Cardiac fibroblast (primary cell): Measurements from ENCODE around the gene KLK14.

Experiments
- DNase-seq, 2 donors: peaks; one replicate each; pipeline versions ENCODE4 v3.0.0 to v3.0.0-alpha.2; 2010; ENCODE audit warnings: low read depth in 2 of 2
- H3K4me3 ChIP-seq, 2 donors: replicated peaks in 1 of 2; 1 replicate in 1 of 2; 2 replicates in 1 of 2; pipeline ENCODE4 v1.5.1; 2011; ENCODE audit warnings: low read depth in 2 of 2, low read length in 2 of 2, mild to moderate bottlenecking in 2 of 2, moderate library complexity in 1 of 2
- CTCF ChIP-seq: IDR thresholded peaks from one replicate; pipeline ENCODE4 v1.5.1; 2011; ENCODE audit warnings: low read depth, mild to moderate bottlenecking, low read length, inconsistent platforms

Gene KLK14

GRCh38 chr19:51070334-51071094, 12.2 kb downstream of the KLK14 start:
- no peak overlapping the region for H3K4me3 ChIP-seq
- TF ChIP-seq CTCF: no peak
- no peak for DNase-seq

GRCh38 chr19:51066393-51067186, 16.1 kb downstream of the KLK14 start:
- TF ChIP-seq CTCF: no peak
- no peak for DNase-seq
- no peak overlapping the region for H3K4me3 ChIP-seq

DNA sequence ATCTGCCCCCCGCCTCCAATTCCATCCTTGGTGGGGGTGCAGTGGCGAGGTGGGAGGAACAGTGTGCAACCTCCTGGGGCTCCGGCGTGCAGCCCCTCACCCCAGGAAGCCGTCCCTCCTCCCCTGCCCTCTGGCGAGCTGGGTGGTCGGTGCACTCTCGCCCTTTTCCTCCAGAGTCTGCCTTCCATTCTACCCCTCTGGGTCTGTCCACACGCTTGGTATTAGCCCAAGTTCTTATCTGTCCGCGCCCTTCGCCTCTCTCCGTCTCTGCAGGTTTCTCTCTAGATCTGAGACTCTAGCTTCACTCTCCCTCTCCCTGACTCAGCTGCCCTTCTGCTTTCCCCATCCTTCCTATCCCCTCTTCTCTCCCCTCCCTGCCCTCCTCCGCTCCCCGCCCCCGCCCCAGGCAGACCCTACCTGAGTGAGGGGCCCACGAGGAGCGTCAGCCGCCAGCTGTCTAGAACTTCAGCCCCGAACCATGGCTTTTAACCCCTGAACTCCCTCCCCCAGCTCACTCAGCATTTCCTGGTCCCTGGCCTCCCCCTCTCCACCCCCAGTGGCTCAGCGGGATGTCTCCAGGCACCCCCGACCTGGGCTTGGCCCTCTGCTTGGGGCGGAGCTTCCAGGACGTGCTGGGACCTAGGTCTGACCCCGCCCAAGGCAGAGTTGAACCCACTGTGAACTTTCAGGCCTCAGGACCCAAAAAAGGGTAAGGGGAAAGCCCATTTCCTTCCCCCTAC, 17.3 kb downstream of the KLK14 start:
- peak overlapping the region in 1 of 2 donors; percentile 22 for H3K4me3 ChIP-seq
- TF ChIP-seq CTCF: no peak
- no peak for DNase-seq

DNA sequence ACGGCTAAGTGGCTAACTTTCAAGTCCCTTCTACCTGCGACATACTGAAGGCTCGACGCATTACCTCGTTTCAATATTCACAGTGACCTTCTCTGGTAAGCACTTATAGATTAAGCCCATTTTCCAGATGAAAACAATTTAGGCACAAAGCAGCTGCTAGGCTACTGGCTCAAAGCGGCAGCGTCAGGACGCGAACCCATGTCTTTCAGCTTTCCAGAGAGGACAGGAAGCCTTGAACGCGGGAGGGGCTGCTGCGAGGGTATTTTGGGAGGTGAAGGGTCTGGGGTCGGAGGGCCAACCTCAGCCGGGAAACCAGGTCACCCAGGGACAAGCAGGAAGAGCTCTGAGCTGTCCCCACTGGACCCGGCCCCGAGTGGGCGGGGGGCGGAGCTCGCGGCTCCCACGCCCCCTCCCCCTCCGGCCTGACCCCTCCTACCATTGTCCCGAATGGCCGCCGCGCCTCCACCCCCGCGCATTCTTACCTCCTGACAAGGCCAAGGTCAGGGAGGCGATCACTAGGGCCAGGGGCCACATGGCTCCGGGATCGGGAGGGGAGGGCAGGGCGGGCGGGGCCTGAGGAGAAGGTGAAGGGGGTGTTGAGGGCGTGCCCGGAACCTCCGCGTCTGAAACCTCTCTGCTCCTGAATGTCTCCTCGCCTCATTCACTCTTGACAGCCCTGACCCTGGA, 18.0 kb downstream of the KLK14 start, which contains the start of gene KLK13:
Gene KLK13 (minus strand): TSS at position 559 of the 687 bp plus-strand sequence. CDS start 25 bp downstream, at position 534.
- no peak for TF ChIP-seq CTCF
- DNase-seq: peak; percentile 2 to 19
- peak within 1 kb of the TSS in 1 of 2 donors; percentile 22 for H3K4me3 ChIP-seq

DNA sequence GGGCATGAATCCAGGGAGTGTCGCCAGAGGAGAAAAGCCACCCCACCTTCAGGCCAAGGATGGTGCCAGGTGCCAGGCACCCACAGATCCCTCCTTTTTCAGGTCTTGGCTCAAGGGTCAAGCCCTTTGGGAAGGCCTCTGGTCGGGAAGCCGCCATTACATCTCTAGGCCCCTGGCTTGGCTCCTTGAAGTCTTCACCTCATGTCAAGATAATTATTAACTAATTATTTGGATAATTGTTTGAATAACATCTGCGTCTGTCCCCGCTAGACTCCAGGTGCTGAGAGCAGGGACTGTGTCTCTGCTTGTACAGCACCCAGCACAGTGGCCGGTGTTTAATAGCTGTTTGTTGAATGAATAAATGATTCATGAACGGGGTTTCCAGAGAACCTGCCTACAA, 19.0 kb downstream of the KLK14 start:
- no peak for TF ChIP-seq CTCF
- no peak overlapping the region for H3K4me3 ChIP-seq
- no peak for DNase-seq

DNA sequence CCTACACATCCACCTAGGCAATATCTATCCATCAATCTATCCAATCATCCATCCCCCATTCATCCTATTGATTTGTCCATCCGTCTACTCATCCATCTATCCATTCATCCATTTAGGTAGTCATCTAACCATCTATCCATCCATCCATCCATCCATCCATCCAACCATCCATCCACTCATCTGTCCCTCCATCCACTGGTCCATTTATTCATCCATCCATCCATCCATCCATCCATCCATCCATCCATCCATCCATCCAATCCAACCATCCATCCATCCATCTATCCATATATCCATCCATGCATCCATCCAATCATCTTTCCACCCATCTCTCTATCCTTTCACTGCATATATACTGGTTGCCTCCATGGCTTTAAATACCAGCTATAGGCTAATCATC, 21.7 kb downstream of the KLK14 start:
- no peak overlapping the region for H3K4me3 ChIP-seq
- DNase-seq: no peak
- no peak for TF ChIP-seq CTCF
